ENCODE data around the gene ADAMTS18.

DNA sequence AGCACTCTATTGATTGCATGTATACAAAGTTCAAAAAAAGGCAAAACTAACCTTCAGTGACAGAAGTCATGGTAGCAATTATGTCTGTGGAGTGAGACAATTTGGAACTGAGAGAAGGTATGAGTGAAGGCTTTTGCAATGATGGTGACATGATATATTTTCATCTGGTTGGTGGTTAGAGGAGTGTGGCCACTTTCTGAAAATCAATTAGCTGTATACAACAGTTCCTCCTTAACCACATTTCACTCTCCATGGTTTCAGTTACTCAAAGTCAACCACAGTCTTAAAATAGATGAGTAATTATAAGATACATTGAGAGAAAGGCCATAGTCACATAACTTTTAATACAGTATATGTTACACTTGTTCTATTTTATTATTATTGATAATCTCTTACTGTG is 26.2 kb downstream of the ADAMTS18 start:
- TF ChIP-seq CTCF (IDR thresholded peaks at IDR 0.05) (no peak), EP300 (IDR thresholded peaks at IDR 0.05) (no peak)
